ENCODE results near the gene BTG1.

BTG1 gene

GRCh38 chr12:92178340-92178739 is 32.7 kb upstream of the BTG1 start:
- no peak for TF ChIP-seq CTCF (IDR thresholded peaks at IDR 0.05)

GRCh38 chr12:92176646-92177045 is 31.0 kb upstream of the BTG1 start:
- no peaks in the 10 kb centered on the region for H3K4me1 ChIP-seq (ENCODE audit: control insufficient read depth in 1 of 2, insufficient read depth in 1 of 2, low read depth in 1 of 2, low read length in 1 of 2)
- H3K4me3 ChIP-seq (ENCODE audit: low read depth in 1 of 2, low read length in 1 of 2), result no peak overlapping the region
- TF ChIP-seq CTCF (IDR thresholded peaks at IDR 0.05), result no peak
- no peaks in the 10 kb centered on the region for H3K36me3 ChIP-seq
- no peaks in the 10 kb centered on the region for H3K27me3 ChIP-seq
- H3K9me3 ChIP-seq, result no peaks in the 10 kb centered on the region
- no peak overlapping the region for H3K27ac ChIP-seq

More at GRCh38 chr12:92178340-92178739, 32.7 kb upstream of the BTG1 start:
- Histone ChIP-seq H3K9me3 (no peaks in the 10 kb centered on the region), H3K27me3 (no peaks in the 10 kb centered on the region), H3K27ac (no peak overlapping the region), H3K4me3 (ENCODE audit: low read depth in 1 of 2, low read length in 1 of 2) (no peak overlapping the region), H3K36me3 (no peaks in the 10 kb centered on the region), H3K4me1 (ENCODE audit: control insufficient read depth in 1 of 2, insufficient read depth in 1 of 2, low read depth in 1 of 2, low read length in 1 of 2) (no peaks in the 10 kb centered on the region)

- no peaks in the 10 kb centered on the region for H3K27me3 ChIP-seq
- H3K4me1 ChIP-seq (ENCODE audit: control insufficient read depth in 1 of 2, insufficient read depth in 1 of 2, low read depth in 1 of 2, low read length in 1 of 2), result no peaks in the 10 kb centered on the region
- TF ChIP-seq CTCF (IDR thresholded peaks at IDR 0.05), result no peak
- H3K36me3 ChIP-seq, result no peaks in the 10 kb centered on the region
- H3K9me3 ChIP-seq, result no peaks in the 10 kb centered on the region
- H3K27ac ChIP-seq, result no peak overlapping the region
- H3K4me3 ChIP-seq (ENCODE audit: low read depth in 1 of 2, low read length in 1 of 2), result no peak overlapping the region
Measured at GRCh38 chr12:92175961-92176360, 30.3 kb upstream of the BTG1 start.

GRCh38 chr12:92170050-92170449 is 24.4 kb upstream of the BTG1 start:
- Histone ChIP-seq H3K4me1 (ENCODE audit: control insufficient read depth in 1 of 2, insufficient read depth in 1 of 2, low read depth in 1 of 2, low read length in 1 of 2) (no peaks in the 10 kb centered on the region), H3K4me3 (ENCODE audit: low read depth in 1 of 2, low read length in 1 of 2) (no peak overlapping the region), H3K27me3 (no peaks in the 10 kb centered on the region), H3K27ac (no peak overlapping the region), H3K9me3 (no peaks in the 10 kb centered on the region), H3K36me3 (no peaks in the 10 kb centered on the region)
- no peak for TF ChIP-seq CTCF (IDR thresholded peaks at IDR 0.05)

GRCh38 chr12:92167075-92167474 is 21.4 kb upstream of the BTG1 start:
- Histone ChIP-seq H3K4me3 (ENCODE audit: low read depth in 1 of 2, low read length in 1 of 2) (no peak overlapping the region), H3K4me1 (ENCODE audit: control insufficient read depth in 1 of 2, insufficient read depth in 1 of 2, low read depth in 1 of 2, low read length in 1 of 2) (no peaks in the 10 kb centered on the region), H3K27ac (no peak overlapping the region), H3K36me3 (no peaks in the 10 kb centered on the region), H3K9me3 (no peaks in the 10 kb centered on the region), H3K27me3 (no peaks in the 10 kb centered on the region)
- no peak for TF ChIP-seq CTCF (IDR thresholded peaks at IDR 0.05)

GRCh38 chr12:92164712-92165111 is 19.1 kb upstream of the BTG1 start:
- no peaks in the 10 kb centered on the region for H3K27me3 ChIP-seq
- no peaks in the 10 kb centered on the region for H3K9me3 ChIP-seq
- no peaks in the 10 kb centered on the region for H3K36me3 ChIP-seq
- no peak overlapping the region for H3K27ac ChIP-seq
- no peaks in the 10 kb centered on the region for H3K4me1 ChIP-seq (ENCODE audit: control insufficient read depth in 1 of 2, insufficient read depth in 1 of 2, low read depth in 1 of 2, low read length in 1 of 2)
- no peak for TF ChIP-seq CTCF (IDR thresholded peaks at IDR 0.05)
- H3K4me3 ChIP-seq (ENCODE audit: low read depth in 1 of 2, low read length in 1 of 2), result no peak overlapping the region

All from neutrophil (primary cell).